HG02588 (cell line): ENCODE results near the gene CACNA2D1.

ENCODE experiments used
- ATAC-seq: cut with Tn5 transposase; IDR thresholded peaks from one replicate; pipeline ENCODE4 v1.9.1; 2021; ENCODE audit warnings: mild to moderate bottlenecking, moderate library complexity; ENCODE audit not compliant: unreplicated experiment

CACNA2D1 gene

GRCh38 chr7:82347808-82348207 is 95.8 kb downstream of the CACNA2D1 start:
- no peak for ATAC-seq

- ATAC-seq: no peak
Measured at GRCh38 chr7:82345886-82346285, 97.7 kb downstream of the CACNA2D1 start.

- no peak for ATAC-seq
Measured at GRCh38 chr7:82343716-82344115, 99.9 kb downstream of the CACNA2D1 start.

GRCh38 chr7:82339958-82340357 is 103.6 kb downstream of the CACNA2D1 start:
- no peak for ATAC-seq

- no peak for ATAC-seq
Measured at GRCh38 chr7:82335927-82336326, 107.7 kb downstream of the CACNA2D1 start.

- ATAC-seq: no peak
Measured at GRCh38 chr7:82335001-82335400, 108.6 kb downstream of the CACNA2D1 start.

GRCh38 chr7:82331234-82331633 is 112.3 kb downstream of the CACNA2D1 start:
- ATAC-seq: no peak

- ATAC-seq: no peak
Measured at GRCh38 chr7:82330706-82331215, 112.8 kb downstream of the CACNA2D1 start.

GRCh38 chr7:82327898-82328297 is 115.7 kb downstream of the CACNA2D1 start:
- ATAC-seq: no peak

- no peak for ATAC-seq
Measured at GRCh38 chr7:82325416-82325815, 118.2 kb downstream of the CACNA2D1 start.

GRCh38 chr7:82323806-82324205 is 119.8 kb downstream of the CACNA2D1 start:
- ATAC-seq: no peak

- ATAC-seq: no peak
Measured at GRCh38 chr7:82319674-82320118, 123.9 kb downstream of the CACNA2D1 start.

GRCh38 chr7:82318786-82319185 is 124.8 kb downstream of the CACNA2D1 start:
- ATAC-seq: no peak

GRCh38 chr7:82317760-82318159 is 125.8 kb downstream of the CACNA2D1 start:
- no peak for ATAC-seq

- ATAC-seq: no peak
Measured at GRCh38 chr7:82317257-82317721, 126.3 kb downstream of the CACNA2D1 start.

GRCh38 chr7:82313269-82313668 is 130.3 kb downstream of the CACNA2D1 start:
- no peak for ATAC-seq

GRCh38 chr7:82312646-82313045 is 130.9 kb downstream of the CACNA2D1 start:
- ATAC-seq: no peak

GRCh38 chr7:82305347-82306005 is 138.1 kb downstream of the CACNA2D1 start:
- ATAC-seq: no peak

GRCh38 chr7:82294865-82295264 is 148.7 kb downstream of the CACNA2D1 start:
- no peak for ATAC-seq

GRCh38 chr7:82294382-82294784 is 149.2 kb downstream of the CACNA2D1 start:
- ATAC-seq: no peak

GRCh38 chr7:82293467-82293866 is 150.1 kb downstream of the CACNA2D1 start:
- ATAC-seq: no peak

- no peak for ATAC-seq
Measured at GRCh38 chr7:82291931-82292330, 151.6 kb downstream of the CACNA2D1 start.

- ATAC-seq: no peak
Measured at GRCh38 chr7:82289889-82290288, 153.7 kb downstream of the CACNA2D1 start.
